WI38 (cell line): ENCODE measurements around the gene IRX4.

Experiments
- H3K4me3 ChIP-seq: 2 replicates; pipeline ENCODE4 v1.5.1; 2011; ENCODE audit warnings: low read depth, mild to moderate bottlenecking, control low read depth, low read length
- TF ChIP-seq, protein P1 (sequence below): IDR thresholded peaks from 2 replicates; pipeline ENCODE4 v1.5.1; 2012; ENCODE audit warnings: low read depth, mild to moderate bottlenecking, control low read depth, low read length

Gene IRX4

DNA sequence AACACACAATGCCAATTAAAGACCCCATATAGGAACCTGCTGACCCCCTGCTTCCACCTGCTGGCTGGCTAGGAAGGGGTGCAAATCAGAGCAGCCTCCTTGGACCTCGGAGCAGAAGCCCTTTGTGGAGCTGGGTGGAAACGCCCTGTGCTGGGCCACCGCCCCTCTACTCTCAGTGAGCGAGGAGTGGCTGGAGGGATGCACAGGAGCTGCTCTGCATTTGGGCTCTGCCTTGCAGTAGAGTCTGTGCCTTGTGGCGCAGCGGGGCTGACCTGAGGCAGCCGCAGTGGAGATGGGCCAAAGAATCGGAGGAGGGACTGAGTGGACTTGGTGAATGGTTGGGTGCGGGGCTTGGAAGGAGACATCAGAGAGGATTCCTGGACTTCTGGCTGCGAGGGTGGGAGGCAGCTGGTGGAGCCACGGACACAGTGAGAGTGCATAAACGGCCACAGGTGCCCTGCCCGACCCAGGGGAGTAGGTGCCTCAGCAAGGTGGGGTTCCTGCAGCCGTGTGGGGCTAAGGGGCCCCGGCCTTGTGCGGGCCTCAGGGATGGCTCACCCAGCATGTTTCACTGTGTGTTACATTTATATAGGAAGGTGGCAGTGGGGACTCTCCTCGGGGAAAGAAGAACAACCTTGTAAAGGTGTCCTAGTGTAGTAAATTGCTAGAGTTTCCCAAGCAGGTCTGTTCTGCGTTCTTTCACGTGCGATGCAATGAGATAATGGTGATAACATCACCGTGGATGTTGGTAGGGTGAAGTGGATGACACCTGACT lies 14.1 kb upstream of the IRX4 start:
- TF ChIP-seq, protein P1, sequence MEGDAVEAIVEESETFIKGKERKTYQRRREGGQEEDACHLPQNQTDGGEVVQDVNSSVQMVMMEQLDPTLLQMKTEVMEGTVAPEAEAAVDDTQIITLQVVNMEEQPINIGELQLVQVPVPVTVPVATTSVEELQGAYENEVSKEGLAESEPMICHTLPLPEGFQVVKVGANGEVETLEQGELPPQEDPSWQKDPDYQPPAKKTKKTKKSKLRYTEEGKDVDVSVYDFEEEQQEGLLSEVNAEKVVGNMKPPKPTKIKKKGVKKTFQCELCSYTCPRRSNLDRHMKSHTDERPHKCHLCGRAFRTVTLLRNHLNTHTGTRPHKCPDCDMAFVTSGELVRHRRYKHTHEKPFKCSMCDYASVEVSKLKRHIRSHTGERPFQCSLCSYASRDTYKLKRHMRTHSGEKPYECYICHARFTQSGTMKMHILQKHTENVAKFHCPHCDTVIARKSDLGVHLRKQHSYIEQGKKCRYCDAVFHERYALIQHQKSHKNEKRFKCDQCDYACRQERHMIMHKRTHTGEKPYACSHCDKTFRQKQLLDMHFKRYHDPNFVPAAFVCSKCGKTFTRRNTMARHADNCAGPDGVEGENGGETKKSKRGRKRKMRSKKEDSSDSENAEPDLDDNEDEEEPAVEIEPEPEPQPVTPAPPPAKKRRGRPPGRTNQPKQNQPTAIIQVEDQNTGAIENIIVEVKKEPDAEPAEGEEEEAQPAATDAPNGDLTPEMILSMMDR = no peak
- H3K4me3 ChIP-seq = no peak overlapping the region

DNA sequence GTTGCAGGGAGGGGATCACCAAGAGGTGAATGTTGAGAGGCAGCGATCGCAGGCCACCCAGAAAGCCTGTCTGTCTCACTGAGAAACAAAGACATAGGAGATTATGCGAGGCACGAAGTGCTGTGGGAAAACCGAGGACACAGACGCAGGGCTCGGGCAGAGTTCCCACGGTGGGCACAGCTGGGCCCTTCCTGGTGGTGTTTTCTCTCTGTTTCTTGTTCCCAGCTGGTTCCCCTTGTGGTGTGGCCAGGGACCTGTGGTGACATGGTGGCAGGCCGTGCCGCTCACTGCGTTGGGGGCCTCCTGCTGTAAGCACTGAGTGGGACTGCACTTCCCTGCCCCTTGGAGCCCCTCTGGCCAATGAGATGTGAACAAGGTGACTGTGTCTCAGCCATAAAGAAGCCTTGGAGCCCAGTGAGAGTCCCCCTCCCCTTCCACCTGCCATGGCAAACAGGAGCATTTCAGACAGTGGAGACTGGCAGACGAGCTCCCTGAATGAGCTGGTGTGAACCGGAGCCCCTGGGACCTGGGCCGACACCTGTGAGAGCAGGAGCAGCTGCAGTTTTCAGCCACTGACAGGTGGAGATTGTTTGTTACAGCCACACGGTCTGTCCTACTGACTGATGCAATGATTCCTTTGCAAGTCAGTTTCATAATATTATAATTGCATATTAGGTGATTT lies 13.2 kb upstream of the IRX4 start:
- no peak overlapping the region for H3K4me3 ChIP-seq
- TF ChIP-seq, protein P1 = no peak

DNA sequence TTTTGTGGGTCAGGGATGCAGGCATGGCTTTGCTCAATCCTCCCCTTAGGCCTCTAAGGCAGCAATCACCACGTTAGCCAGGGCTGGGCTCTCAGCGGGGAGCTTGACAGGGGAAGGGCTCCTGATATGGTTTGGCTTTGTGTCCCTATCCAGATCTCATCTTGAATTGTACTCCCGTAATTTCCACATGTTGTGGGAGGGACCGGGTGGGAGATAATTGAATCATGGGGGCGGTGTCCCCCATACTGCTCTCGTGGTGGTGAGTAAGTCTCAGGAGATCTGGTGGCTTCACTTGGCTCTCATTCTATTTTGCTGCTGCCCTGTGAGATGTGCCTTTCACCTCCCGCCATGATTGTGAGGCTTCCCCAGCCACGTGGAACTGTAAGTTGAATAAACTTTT lies 11.5 kb upstream of the IRX4 start:
- TF ChIP-seq, protein P1 = no peak
- H3K4me3 ChIP-seq = no peak overlapping the region

DNA sequence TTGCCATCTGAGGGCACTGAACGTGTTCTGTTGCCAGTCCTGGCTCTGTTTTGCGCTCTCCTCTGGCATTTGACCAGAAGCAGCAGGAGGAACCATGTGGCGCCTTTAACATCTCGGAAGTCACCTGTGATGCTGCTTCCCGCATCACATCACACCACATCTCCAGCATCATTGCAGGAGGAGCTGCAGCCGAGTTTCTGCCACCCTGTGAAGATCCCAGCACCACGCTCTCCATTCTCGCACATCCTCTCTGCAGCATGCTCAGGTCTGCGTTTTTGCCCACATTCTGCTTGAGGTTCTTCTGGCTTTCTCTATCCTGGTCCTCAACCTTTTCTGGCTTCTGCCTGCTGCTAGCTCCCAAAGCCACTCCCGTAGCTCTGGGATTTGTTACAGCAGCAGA lies 11.0 kb upstream of the IRX4 start:
- H3K4me3 ChIP-seq = no peak overlapping the region
- TF ChIP-seq, protein P1 = no peak

GRCh38 chr5:1892685-1893445 lies 10.1 kb upstream of the IRX4 start:
- no peak overlapping the region for H3K4me3 ChIP-seq
- TF ChIP-seq, protein P1 = no peak

DNA sequence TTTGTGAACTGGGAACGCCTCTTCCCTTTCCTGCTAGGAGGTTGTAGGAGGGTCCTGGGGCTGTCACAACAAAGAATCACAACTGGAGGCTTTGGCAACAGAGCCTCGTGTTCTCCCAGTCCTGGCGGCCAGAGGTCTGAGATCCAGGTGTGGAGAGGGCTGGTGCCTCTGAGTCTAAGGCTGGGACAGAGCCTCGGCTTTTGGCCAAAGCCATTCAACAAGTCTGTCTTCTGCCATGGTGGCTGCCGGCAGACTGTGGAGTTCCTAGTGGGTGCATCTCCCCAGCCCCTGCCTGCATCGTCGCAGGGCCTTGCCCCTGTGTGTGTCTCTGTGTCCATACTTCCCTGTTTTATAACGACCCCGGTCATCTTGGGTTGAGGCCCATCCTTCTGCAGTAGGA lies 9.5 kb upstream of the IRX4 start:
- no peak overlapping the region for H3K4me3 ChIP-seq
- TF ChIP-seq, protein P1 = no peak
